GM19238 (cell line): Measurements from ENCODE around the gene AK4.
"Not testable (repeated sequence)": the region's sequence is repeated elsewhere in the genome, so short reads cannot be mapped to it uniquely, and the experiment has no call there.

Source experiments
- DNase-seq: peaks from one replicate; pipeline ENCODE4 v3.0.0; 2011; ENCODE audit warnings: low spot score; ENCODE audit not compliant: insufficient read length

The AK4 gene

GRCh38 chr1:65150583-65151263 is 2.7 kb downstream of the AK4 start:
- DNase-seq, result no peak

- no peak for DNase-seq
These were observed 3.6 kb downstream of the AK4 start for GRCh38 chr1:65151641-65152040.

- DNase-seq, result no peak
These were observed 5.6 kb downstream of the AK4 start for GRCh38 chr1:65153635-65154034.

- no peak for DNase-seq
These were observed 9.0 kb downstream of the AK4 start for GRCh38 chr1:65156910-65157545.

- no peak for DNase-seq
These were observed 9.5 kb downstream of the AK4 start for GRCh38 chr1:65157546-65157941.

GRCh38 chr1:65159291-65159688 is 11.3 kb downstream of the AK4 start:
- not testable (repeated sequence) for DNase-seq

GRCh38 chr1:65159801-65160523 is 12.0 kb downstream of the AK4 start:
- DNase-seq, result no peak

GRCh38 chr1:65163201-65163805 is 15.3 kb downstream of the AK4 start:
- DNase-seq, result no peak

GRCh38 chr1:65164101-65164500 is 16.1 kb downstream of the AK4 start:
- not testable (repeated sequence) for DNase-seq

GRCh38 chr1:65164633-65165032 is 16.6 kb downstream of the AK4 start:
- no peak for DNase-seq

- DNase-seq, result no peak
These were observed 17.4 kb downstream of the AK4 start for GRCh38 chr1:65165269-65165993.

- DNase-seq, result no peak
These were observed 18.7 kb downstream of the AK4 start for GRCh38 chr1:65166572-65167305.

GRCh38 chr1:65167586-65168242 is 19.7 kb downstream of the AK4 start:
- no peak for DNase-seq

GRCh38 chr1:65168867-65169266 is 20.9 kb downstream of the AK4 start:
- no peak for DNase-seq

GRCh38 chr1:65170511-65171142 is 22.6 kb downstream of the AK4 start:
- no peak for DNase-seq

GRCh38 chr1:65172936-65173690 is 25.1 kb downstream of the AK4 start:
- no peak for DNase-seq

- DNase-seq, result peak; percentile 35
These were observed 26.6 kb downstream of the AK4 start for GRCh38 chr1:65174585-65174984.

GRCh38 chr1:65175171-65176055 is 27.4 kb downstream of the AK4 start:
- DNase-seq, result no peak
